MM.1S (cell line): Measurements from ENCODE around the gene GRIA4.
A peak's percentile ranks its signal among the peaks of the same experiment; 100 is the strongest.

Experiments used
- DNase-seq: peaks from one replicate; pipeline ENCODE4 v3.0.0-alpha.2; 2015
- H2AFZ ChIP-seq: fragments of 300-600 bp; sonication (generic); 2 replicates; pipeline ENCODE4 v1.6.0; 2016; ENCODE audit warnings: antibody characterized with exemption, low read length
- H3F3A ChIP-seq: fragments of 300-600 bp; sonication (generic); 2 replicates; pipeline ENCODE4 v1.6.1; 2016; ENCODE audit warnings: mild to moderate bottlenecking, antibody characterized with exemption, low read length, moderate library complexity, mixed read lengths; ENCODE audit not compliant: insufficient read depth
- H3K27ac ChIP-seq: fragments of 300-600 bp; sonication (generic); 2 replicates; pipeline ENCODE4 v1.5.1; 2016; ENCODE audit warnings: mild to moderate bottlenecking, low read length
- H3K27me3 ChIP-seq: fragments of 300-600 bp; sonication (generic); replicated peaks from 2 replicates; pipeline ENCODE4 v1.6.0; 2016; ENCODE audit warnings: low read length; ENCODE audit not compliant: insufficient read depth
- H3K36me3 ChIP-seq: fragments of 300-600 bp; sonication (generic); replicated peaks from 2 replicates; pipeline ENCODE4 v1.6.1; 2016; ENCODE audit warnings: mild to moderate bottlenecking, low read length, mixed read lengths; ENCODE audit not compliant: insufficient read depth
- H3K4me1 ChIP-seq: fragments of 300-600 bp; sonication (generic); 2 replicates; pipeline ENCODE4 v1.6.1; 2016; ENCODE audit warnings: low read length, mixed read lengths
- H3K4me2 ChIP-seq: fragments of 300-600 bp; sonication (generic); 2 replicates; pipeline ENCODE4 v1.6.0; 2016; ENCODE audit warnings: low read depth, low read length
- H3K4me3 ChIP-seq: fragments of 300-600 bp; sonication (generic); 2 replicates; pipeline ENCODE4 v1.5.1; 2016; ENCODE audit warnings: low read length, mixed read lengths
- H3K79me2 ChIP-seq: fragments of 300-600 bp; sonication (generic); 2 replicates; pipeline ENCODE4 v1.6.1; 2016; ENCODE audit warnings: mixed run types, low read length, mixed read lengths
- H3K9ac ChIP-seq: fragments of 300-600 bp; sonication (generic); 2 replicates; pipeline ENCODE4 v1.6.1; 2016; ENCODE audit warnings: low read length, mixed read lengths
- H3K9me2 ChIP-seq: fragments of 300-600 bp; sonication (generic); replicated peaks from 2 replicates; pipeline ENCODE4 v1.6.1; 2016; ENCODE audit warnings: mild to moderate bottlenecking, low read length, mixed read lengths; ENCODE audit not compliant: insufficient read depth
- H3K9me3 ChIP-seq: fragments of 300-600 bp; sonication (generic); replicated peaks from 2 replicates; pipeline ENCODE4 v1.6.1; 2016; ENCODE audit warnings: mild to moderate bottlenecking, low read length, mixed read lengths; ENCODE audit not compliant: insufficient read depth
- H4K20me1 ChIP-seq: fragments of 300-600 bp; sonication (generic); 2 replicates; pipeline ENCODE4 v1.6.1; 2016; ENCODE audit warnings: mild to moderate bottlenecking, low read length, moderate library complexity, mixed read lengths; ENCODE audit not compliant: insufficient read depth
- EZH2 ChIP-seq: fragments of 300-600 bp; sonication (generic); optimal IDR thresholded peaks from 2 replicates; pipeline ENCODE3; 2017; ENCODE audit warnings: low read depth, mild to moderate bottlenecking, antibody characterized with exemption, low read length, mixed read lengths
- EZH2phosphoT487 ChIP-seq: fragments of 300-600 bp; sonication (generic); IDR thresholded peaks from 2 replicates; pipeline ENCODE4 v1.6.1; 2018; ENCODE audit warnings: antibody characterized with exemption, low read length
- TF ChIP-seq, protein P1 (sequence below): fragments of 300-600 bp; sonication (generic); IDR thresholded peaks from 2 replicates; pipeline ENCODE4 v1.5.1; 2016; ENCODE audit warnings: antibody characterized with exemption, low read length, mixed read lengths

The GRIA4 gene

DNA sequence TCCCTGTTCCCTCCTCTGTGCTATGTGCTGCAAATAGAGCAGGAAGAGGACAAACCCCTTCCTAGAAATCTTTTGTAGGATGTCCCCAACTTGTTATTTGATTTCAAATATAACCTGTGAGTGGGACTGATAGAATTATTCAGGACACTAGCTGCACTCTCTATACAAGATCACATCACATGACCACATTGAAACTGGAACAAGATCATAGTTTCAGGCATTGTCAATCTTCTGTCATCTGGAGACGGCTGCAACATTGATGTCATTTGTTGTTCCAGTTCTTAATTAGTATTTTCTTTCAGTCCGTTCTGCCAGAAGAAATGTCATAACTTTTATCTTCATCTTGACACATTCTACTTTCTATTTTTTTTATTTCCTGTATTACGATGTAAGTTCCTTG, 89.3 kb downstream of the GRIA4 start:
- Histone ChIP-seq H3K9me2 (no peaks in the 10 kb centered on the region), H3K27ac (peak overlapping the region; percentile 72), H3K4me3 (peak overlapping the region; percentile 41), H3K4me2 (peak overlapping the region; percentile 66), H2AFZ (peak overlapping the region; percentile 37), H3K36me3 (no peaks in the 10 kb centered on the region), H3K9me3 (no peaks in the 10 kb centered on the region), H3F3A (peaks cover 28% of the 10 kb centered on the region), H3K27me3 (no peaks in the 10 kb centered on the region), H4K20me1 (no peaks in the 10 kb centered on the region), H3K4me1 (peaks cover 31% of the 10 kb centered on the region), H3K9ac (peak overlapping the region; percentile 22; the same call in 1 of the 2 replicates), H3K79me2 (no peaks in the 10 kb centered on the region)
- peak; percentile 66 for DNase-seq
- TF ChIP-seq EZH2 (no peak), EZH2phosphoT487 (no peak)
- TF ChIP-seq, protein P1, sequence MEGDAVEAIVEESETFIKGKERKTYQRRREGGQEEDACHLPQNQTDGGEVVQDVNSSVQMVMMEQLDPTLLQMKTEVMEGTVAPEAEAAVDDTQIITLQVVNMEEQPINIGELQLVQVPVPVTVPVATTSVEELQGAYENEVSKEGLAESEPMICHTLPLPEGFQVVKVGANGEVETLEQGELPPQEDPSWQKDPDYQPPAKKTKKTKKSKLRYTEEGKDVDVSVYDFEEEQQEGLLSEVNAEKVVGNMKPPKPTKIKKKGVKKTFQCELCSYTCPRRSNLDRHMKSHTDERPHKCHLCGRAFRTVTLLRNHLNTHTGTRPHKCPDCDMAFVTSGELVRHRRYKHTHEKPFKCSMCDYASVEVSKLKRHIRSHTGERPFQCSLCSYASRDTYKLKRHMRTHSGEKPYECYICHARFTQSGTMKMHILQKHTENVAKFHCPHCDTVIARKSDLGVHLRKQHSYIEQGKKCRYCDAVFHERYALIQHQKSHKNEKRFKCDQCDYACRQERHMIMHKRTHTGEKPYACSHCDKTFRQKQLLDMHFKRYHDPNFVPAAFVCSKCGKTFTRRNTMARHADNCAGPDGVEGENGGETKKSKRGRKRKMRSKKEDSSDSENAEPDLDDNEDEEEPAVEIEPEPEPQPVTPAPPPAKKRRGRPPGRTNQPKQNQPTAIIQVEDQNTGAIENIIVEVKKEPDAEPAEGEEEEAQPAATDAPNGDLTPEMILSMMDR = no peak

- H4K20me1 ChIP-seq = no peaks in the 10 kb centered on the region
- TF ChIP-seq EZH2 = no peak
- TF ChIP-seq, protein P1 = no peak
- no peak for TF ChIP-seq EZH2phosphoT487
- peaks cover 28% of the 10 kb centered on the region for H3F3A ChIP-seq
- no peaks in the 10 kb centered on the region for H3K9me3 ChIP-seq
- H3K36me3 ChIP-seq = no peaks in the 10 kb centered on the region
- H3K27me3 ChIP-seq = no peaks in the 10 kb centered on the region
- no peak overlapping the region for H2AFZ ChIP-seq
- H3K9me2 ChIP-seq = no peaks in the 10 kb centered on the region
- H3K4me2 ChIP-seq = no peak overlapping the region
- H3K4me1 ChIP-seq = peaks cover 31% of the 10 kb centered on the region
- H3K79me2 ChIP-seq = no peaks in the 10 kb centered on the region
- no peak overlapping the region for H3K4me3 ChIP-seq
- no peak overlapping the region for H3K27ac ChIP-seq
- DNase-seq = no peak
- no peak overlapping the region for H3K9ac ChIP-seq
Measured at GRCh38 chr11:105700271-105700670, 90.4 kb downstream of the GRIA4 start.

DNA sequence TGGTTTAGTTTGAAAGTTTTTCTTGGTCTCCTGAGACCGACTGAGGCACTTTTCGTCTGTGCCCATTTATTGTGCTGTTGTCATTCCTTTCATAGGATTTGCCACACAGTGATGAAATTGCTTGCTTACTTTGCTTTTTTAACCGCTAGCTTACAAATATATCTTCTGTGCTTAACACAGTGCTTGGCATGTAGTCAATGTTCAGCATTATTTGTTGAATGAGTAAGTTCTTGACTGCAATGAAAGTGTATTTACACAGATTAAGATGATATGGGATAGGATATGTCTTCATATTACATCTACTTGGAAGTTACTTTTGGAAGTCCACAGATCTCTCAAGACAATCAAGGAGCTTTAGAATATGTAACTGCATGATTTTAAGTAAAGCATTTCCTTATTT, 91.2 kb downstream of the GRIA4 start:
- Histone ChIP-seq H3K27ac (no peak overlapping the region), H2AFZ (no peak overlapping the region), H3K9me3 (no peaks in the 10 kb centered on the region), H3K79me2 (no peaks in the 10 kb centered on the region), H3K36me3 (no peaks in the 10 kb centered on the region), H4K20me1 (no peaks in the 10 kb centered on the region), H3K4me2 (no peak overlapping the region), H3K4me3 (no peak overlapping the region), H3K9ac (no peak overlapping the region), H3K27me3 (no peaks in the 10 kb centered on the region), H3K4me1 (peaks cover 31% of the 10 kb centered on the region), H3K9me2 (no peaks in the 10 kb centered on the region), H3F3A (peaks cover 28% of the 10 kb centered on the region)
- DNase-seq = no peak
- TF ChIP-seq EZH2phosphoT487 = no peak
- no peak for TF ChIP-seq EZH2
- TF ChIP-seq, protein P1 = no peak
